Measurements from ENCODE around the gene RELB.

RELB gene

GRCh38 chr19:45061965-45062364 lies 60.7 kb downstream of the RELB start:
- DNase-seq, result no peak

- DNase-seq, result no peak
These were observed 62.9 kb downstream of the RELB start for GRCh38 chr19:45063851-45064801.

GRCh38 chr19:45066921-45067661 lies 65.8 kb downstream of the RELB start:
- no peak for DNase-seq

GRCh38 chr19:45068041-45068440 lies 66.8 kb downstream of the RELB start:
- no peak for DNase-seq

- DNase-seq, result no peak
These were observed 67.8 kb downstream of the RELB start for GRCh38 chr19:45069056-45069455.

- DNase-seq, result no peak
These were observed 69.0 kb downstream of the RELB start for GRCh38 chr19:45070214-45070613.

- no peak for DNase-seq
These were observed 69.7 kb downstream of the RELB start for GRCh38 chr19:45070861-45071544.

GRCh38 chr19:45071545-45071938 lies 70.3 kb downstream of the RELB start:
- DNase-seq, result no peak

- no peak for DNase-seq
These were observed 70.9 kb downstream of the RELB start for GRCh38 chr19:45071969-45072790.

- DNase-seq, result no peak
These were observed 73.6 kb downstream of the RELB start for GRCh38 chr19:45074744-45075300.

GRCh38 chr19:45075301-45076028 lies 74.2 kb downstream of the RELB start:
- peak; percentile 23 for DNase-seq

- DNase-seq, result peak; percentile 62
These were observed 75.0 kb downstream of the RELB start, which contains the start of gene ZNF296 for GRCh38 chr19:45076029-45076850. Gene ZNF296, minus strand, starts transcription at chr19:45076478. Its CDS starts 105 bp downstream, at chr19:45076373.

- DNase-seq, result no peak
These were observed 75.8 kb downstream of the RELB start for GRCh38 chr19:45076851-45077730.

- no peak for DNase-seq
These were observed 77.3 kb downstream of the RELB start for GRCh38 chr19:45078390-45079062.

GRCh38 chr19:45079063-45079910 lies 78.0 kb downstream of the RELB start, which contains the start of gene GEMIN7:
Gene GEMIN7, plus strand, starts transcription at chr19:45079260. Its CDS starts 10,855 bp downstream, at chr19:45090115.
- DNase-seq, result peak; percentile 68

GRCh38 chr19:45079911-45080370 lies 78.7 kb downstream of the RELB start:
- no peak for DNase-seq

- no peak for DNase-seq
These were observed 80.9 kb downstream of the RELB start for GRCh38 chr19:45082170-45082569.
